Parathyroid adenoma (tissue), 2 donors: ENCODE data around the gene TSHZ1.

Experiments used
- H2AFZ ChIP-seq: fragments of 300-600 bp; sonication (generic); one replicate; pipeline ENCODE4 v1.7.0; 2017; ENCODE audit warnings: antibody characterized with exemption, mild to moderate bottlenecking
- H3K27ac ChIP-seq: fragments of 300-600 bp; sonication (generic); one replicate; pipeline ENCODE4 v1.7.0; 2017
- H3K27me3 ChIP-seq: fragments of 300-600 bp; sonication (generic); one replicate; pipeline ENCODE4 v1.7.0; 2017; ENCODE audit warnings: low read length; ENCODE audit not compliant: control insufficient read depth, insufficient read depth
- H3K36me3 ChIP-seq: fragments of 300-600 bp; sonication (generic); one replicate; pipeline ENCODE4 v1.7.0; 2017; ENCODE audit warnings: low read length; ENCODE audit not compliant: control insufficient read depth, insufficient read depth
- H3K4me1 ChIP-seq: fragments of 300-600 bp; sonication (generic); one replicate; pipeline ENCODE4 v1.7.0; 2017; ENCODE audit warnings: control low read depth
- H3K4me2 ChIP-seq: fragments of 300-600 bp; sonication (generic); one replicate; pipeline ENCODE4 v1.7.0; 2017; ENCODE audit warnings: low read length
- H3K4me3 ChIP-seq: fragments of 300-600 bp; sonication (generic); one replicate; pipeline ENCODE4 v1.7.0; 2017; ENCODE audit warnings: low read depth, low read length
- H3K79me2 ChIP-seq: fragments of 300-600 bp; sonication (generic); one replicate; pipeline ENCODE4 v1.7.0; 2017; ENCODE audit warnings: control low read depth
- H3K9ac ChIP-seq: fragments of 300-600 bp; sonication (generic); one replicate; pipeline ENCODE4 v1.7.0; 2017; ENCODE audit warnings: mild to moderate bottlenecking
- H3K9me3 ChIP-seq: fragments of 300-600 bp; sonication (generic); one replicate; pipeline ENCODE4 v1.7.0; 2017; ENCODE audit warnings: low read length; ENCODE audit not compliant: control insufficient read depth
- CTCF ChIP-seq: fragments of 300-600 bp; sonication (generic); IDR thresholded peaks from one replicate; pipeline ENCODE4 v1.7.0; 2017; ENCODE audit warnings: antibody characterized with exemption, mild to moderate bottlenecking
- donor health status: primary hyperparathyroidism.

The TSHZ1 gene

GRCh38 chr18:75330308-75330707 lies 119.7 kb downstream of the TSHZ1 start:
- no peak overlapping the region for H3K27ac ChIP-seq
- no peak overlapping the region for H3K9ac ChIP-seq
- H3K27me3 ChIP-seq: no peaks in the 10 kb centered on the region
- H3K9me3 ChIP-seq: no peaks in the 10 kb centered on the region
- no peak overlapping the region for H3K4me2 ChIP-seq
- H3K4me3 ChIP-seq: no peak overlapping the region
- H3K4me1 ChIP-seq: no peaks in the 10 kb centered on the region
- no peak overlapping the region for H2AFZ ChIP-seq
- no peaks in the 10 kb centered on the region for H3K79me2 ChIP-seq
- no peaks in the 10 kb centered on the region for H3K36me3 ChIP-seq
- TF ChIP-seq CTCF: no peak

- H3K4me1 ChIP-seq: no peaks in the 10 kb centered on the region
Observed at GRCh38 chr18:75334869-75335268, 124.3 kb downstream of the TSHZ1 start.

GRCh38 chr18:75335511-75335910 lies 124.9 kb downstream of the TSHZ1 start:
- H3K4me3 ChIP-seq: no peak overlapping the region
- no peaks in the 10 kb centered on the region for H3K79me2 ChIP-seq
- no peaks in the 10 kb centered on the region for H3K4me1 ChIP-seq
- TF ChIP-seq CTCF: no peak
- no peak overlapping the region for H3K4me2 ChIP-seq
- no peaks in the 10 kb centered on the region for H3K36me3 ChIP-seq
- H3K9me3 ChIP-seq: no peaks in the 10 kb centered on the region
- H3K27me3 ChIP-seq: no peaks in the 10 kb centered on the region
- no peak overlapping the region for H3K27ac ChIP-seq
- no peak overlapping the region for H2AFZ ChIP-seq
- H3K9ac ChIP-seq: no peak overlapping the region

More at GRCh38 chr18:75334869-75335268, 124.3 kb downstream of the TSHZ1 start:
- Histone ChIP-seq H3K9ac (no peak overlapping the region), H3K79me2 (no peaks in the 10 kb centered on the region), H3K4me2 (no peak overlapping the region), H3K4me3 (no peak overlapping the region), H3K27ac (no peak overlapping the region), H3K36me3 (no peaks in the 10 kb centered on the region), H3K9me3 (no peaks in the 10 kb centered on the region), H3K27me3 (no peaks in the 10 kb centered on the region), H2AFZ (no peak overlapping the region)
- TF ChIP-seq CTCF: no peak

GRCh38 chr18:75336767-75337166 lies 126.2 kb downstream of the TSHZ1 start:
- H3K27me3 ChIP-seq: no peaks in the 10 kb centered on the region
- H3K4me1 ChIP-seq: no peaks in the 10 kb centered on the region
- no peak overlapping the region for H3K9ac ChIP-seq
- H2AFZ ChIP-seq: no peak overlapping the region
- no peaks in the 10 kb centered on the region for H3K9me3 ChIP-seq
- H3K27ac ChIP-seq: no peak overlapping the region
- no peaks in the 10 kb centered on the region for H3K79me2 ChIP-seq
- no peak for TF ChIP-seq CTCF
- no peaks in the 10 kb centered on the region for H3K36me3 ChIP-seq
- H3K4me3 ChIP-seq: no peak overlapping the region
- no peak overlapping the region for H3K4me2 ChIP-seq

- H3K4me1 ChIP-seq: no peaks in the 10 kb centered on the region
- no peak overlapping the region for H2AFZ ChIP-seq
- no peak for TF ChIP-seq CTCF
Observed at GRCh38 chr18:75337348-75337747, 126.8 kb downstream of the TSHZ1 start.

More at GRCh38 chr18:75337348-75337747, 126.8 kb downstream of the TSHZ1 start:
- H3K27ac ChIP-seq: no peak overlapping the region
- H3K79me2 ChIP-seq: no peaks in the 10 kb centered on the region
- H3K4me3 ChIP-seq: no peak overlapping the region
- no peaks in the 10 kb centered on the region for H3K9me3 ChIP-seq
- H3K4me2 ChIP-seq: no peak overlapping the region
- H3K9ac ChIP-seq: no peak overlapping the region
- no peaks in the 10 kb centered on the region for H3K27me3 ChIP-seq
- no peaks in the 10 kb centered on the region for H3K36me3 ChIP-seq
